C1 segment of cervical spinal cord (tissue), 14 donors: ENCODE data around the gene SCMH1.

ENCODE experiments used
- DNase-seq, 14 donors: peaks; one replicate each; lab custom pipeline; 2025; lab: John Stamatoyannopoulos, UW

SCMH1 gene

GRCh38 chr1:41005876-41006275 is 236.2 kb downstream of the SCMH1 start:
- no peak for DNase-seq

- DNase-seq, result peak in 12 of 14 donors; percentile 27 to 81 (median 66)
These were observed 238.4 kb downstream of the SCMH1 start for GRCh38 chr1:41003640-41004220.

GRCh38 chr1:41003127-41003639 is 238.9 kb downstream of the SCMH1 start:
- DNase-seq, result peak in 1 of 14 donors; percentile 25

- no peak for DNase-seq
These were observed 243.4 kb downstream of the SCMH1 start for GRCh38 chr1:40998668-40999067.

GRCh38 chr1:40997096-40997495 is 245.0 kb downstream of the SCMH1 start:
- DNase-seq, result no peak

GRCh38 chr1:40989066-40989465 is 253.0 kb downstream of the SCMH1 start:
- DNase-seq, result no peak

GRCh38 chr1:40988280-40988679 is 253.8 kb downstream of the SCMH1 start:
- no peak for DNase-seq

GRCh38 chr1:40987439-40988276 is 254.4 kb downstream of the SCMH1 start:
- DNase-seq, result no peak

- DNase-seq, result no peak
These were observed 255.2 kb downstream of the SCMH1 start for GRCh38 chr1:40986956-40987355.

- DNase-seq, result no peak
These were observed 255.8 kb downstream of the SCMH1 start for GRCh38 chr1:40986328-40986783.

- no peak for DNase-seq
These were observed 256.2 kb downstream of the SCMH1 start for GRCh38 chr1:40985875-40986274.

- no peak for DNase-seq
These were observed 256.9 kb downstream of the SCMH1 start for GRCh38 chr1:40985161-40985560.

GRCh38 chr1:40984531-40984930 is 257.6 kb downstream of the SCMH1 start:
- DNase-seq, result no peak

GRCh38 chr1:40984066-40984465 is 258.0 kb downstream of the SCMH1 start:
- DNase-seq, result no peak

GRCh38 chr1:40983286-40983685 is 258.8 kb downstream of the SCMH1 start:
- DNase-seq, result no peak

- no peak for DNase-seq
These were observed 259.4 kb downstream of the SCMH1 start for GRCh38 chr1:40982721-40983120.

GRCh38 chr1:40981691-40982448 is 260.2 kb downstream of the SCMH1 start:
- no peak for DNase-seq

GRCh38 chr1:40980453-40981121 is 261.5 kb downstream of the SCMH1 start:
- peak in 4 of 14 donors; percentile 4 to 34 (median 16) for DNase-seq

GRCh38 chr1:40980068-40980452 is 262.0 kb downstream of the SCMH1 start:
- peak in 2 of 14 donors; percentile 32 to 42 for DNase-seq

GRCh38 chr1:40979241-40980067 is 262.7 kb downstream of the SCMH1 start, which contains the start of gene CTPS1:
CTPS1 (plus strand) TSS chr1:40979696; CDS start chr1:40983291, 3,595 bp downstream.
- DNase-seq, result peak; percentile 87 to 99 (median 97)
